NCI-H146 treated with DMSO at 0.1 percent for 48 hours (cell line): ENCODE data around the gene UGGT2.

Experiments used
- DNase-seq: peaks from one replicate; lab custom pipeline; 2025; ENCODE audit not compliant: unreplicated experiment; lab: John Stamatoyannopoulos, UW

The UGGT2 gene

DNA sequence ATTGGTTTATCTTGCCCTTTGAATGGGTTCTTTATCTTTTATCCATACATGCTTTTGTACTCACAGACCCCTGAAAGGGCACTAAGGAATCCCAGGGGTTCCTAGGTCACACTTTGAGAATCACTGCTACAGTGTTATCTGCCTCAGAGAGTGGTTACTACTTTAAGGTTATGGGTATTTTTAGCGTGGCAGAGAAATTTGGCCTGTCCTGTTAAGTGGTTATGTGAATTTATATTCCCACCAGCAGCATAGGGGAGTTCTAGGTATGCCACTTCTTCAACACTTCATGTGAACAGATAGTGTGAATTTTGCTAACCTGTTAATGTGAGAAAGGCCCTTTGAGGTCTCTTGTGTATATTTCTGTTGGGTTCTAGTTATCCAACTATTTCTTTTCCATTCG is 300.5 kb downstream of the UGGT2 start:
- DNase-seq, result no peak
